Suprapubic skin (tissue), 4 donors: ENCODE results near the gene TRPM2. TPM values are rescaled to one million over a fixed set of nuclear protein-coding genes. Genes with fewer than 3 reads are reported as not detected.

Source experiments
- DNase-seq, 2 donors: peaks; one replicate each; pipeline ENCODE4 v3.0.0-alpha.2; 2019; ENCODE audit warnings: low spot score in 2 of 2
- H3K27ac ChIP-seq: fragments of 200-600 bp; sonication (generic); one replicate; pipeline ENCODE4 v1.5.1; 2019
- H3K27me3 ChIP-seq: fragments of 200-600 bp; sonication (generic); one replicate; pipeline ENCODE4 v1.5.1; 2019
- H3K36me3 ChIP-seq: fragments of 200-600 bp; sonication (generic); one replicate; pipeline ENCODE4 v1.5.1; 2019
- H3K4me1 ChIP-seq: fragments of 200-600 bp; sonication (generic); one replicate; pipeline ENCODE4 v1.5.1; 2019
- H3K4me3 ChIP-seq: fragments of 200-600 bp; sonication (generic); one replicate; pipeline ENCODE4 v1.5.1; 2019; ENCODE audit warnings: mild to moderate bottlenecking
- H3K9me3 ChIP-seq: fragments of 200-600 bp; sonication (generic); one replicate; pipeline ENCODE4 v1.5.1; 2019
- CTCF ChIP-seq, 2 donors: fragments of 200-600 bp in 1 of 2; fragments of 450-650 bp in 1 of 2; sonication (generic) in 1 of 2; IDR thresholded peaks; one replicate each; pipeline ENCODE4 v1.5.1; 2016 to 2019; ENCODE audit warnings: antibody characterized with exemption in 2 of 2, mild to moderate bottlenecking in 1 of 2, moderate library complexity in 1 of 2
- EP300 ChIP-seq: sonication (generic); formaldehyde crosslinking; IDR thresholded peaks from one replicate; pipeline ENCODE4 v1.6.1; 2017; ENCODE audit warnings: antibody characterized with exemption
- POLR2A ChIP-seq, 2 donors: fragments of 450-650 bp; IDR thresholded peaks; one replicate each; pipeline ENCODE4 v1.6.1; 2017; ENCODE audit warnings: antibody characterized with exemption in 2 of 2, mild to moderate bottlenecking in 2 of 2, moderate library complexity in 2 of 2
- POLR2AphosphoS5 ChIP-seq, 3 donors: sonication (generic); formaldehyde crosslinking; IDR thresholded peaks; one replicate each; pipeline ENCODE4 v1.6.1; 2017; ENCODE audit warnings: antibody characterized with exemption in 3 of 3
- WGBS: methylation state at CpG from one replicate; pipeline ENCODE4 v1.1.5; 2018; 5-methylcytosine and 5-hydroxymethylcytosine counted together
- total RNA-seq, 4 donors: library from RNA; depleted of rRNA; stranded (reverse); fragments of >200 nt; gene quantifications; one replicate each; pipeline ENCODE4 v1.1.0, GENCODE V29; 2016

Gene TRPM2
- total RNA-seq, 4 donors from 2014 or later: 2.5 to 4.2 (median 3.2) TPM

DNA sequence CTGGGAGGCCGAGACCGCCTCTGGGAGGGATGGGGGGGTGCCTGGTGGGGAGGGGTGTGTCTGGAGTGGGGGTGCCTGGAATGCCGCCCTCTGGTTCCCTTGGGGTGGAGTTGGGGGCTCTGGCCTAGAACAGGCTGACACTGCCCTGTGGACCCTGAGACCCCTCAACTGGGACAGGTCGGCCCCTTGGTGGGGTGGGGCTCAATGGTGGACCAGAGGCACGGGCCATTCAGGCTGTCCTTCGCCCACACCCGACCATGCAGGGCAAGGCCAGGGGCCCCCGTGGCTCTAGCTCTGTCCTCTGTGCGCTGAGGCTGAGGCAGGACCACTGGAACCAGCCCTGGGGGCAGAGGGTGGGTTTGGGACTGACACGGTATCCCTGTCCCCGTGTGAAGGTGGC, 38.9 kb upstream of the TRPM2 start:
- peaks cover 98% of the 10 kb centered on the region for H3K36me3 ChIP-seq
- H3K4me1 ChIP-seq: no peaks in the 10 kb centered on the region
- TF ChIP-seq CTCF (IDR thresholded peaks at IDR 0.05) (no peak), POLR2A (IDR thresholded peaks at IDR 0.05) (no peak), EP300 (no peak), POLR2AphosphoS5 (IDR thresholded peaks at IDR 0.05) (no peak)
- 88% methylated on average over 3 of the region's 11 CpGs for WGBS
- H3K4me3 ChIP-seq: no peak overlapping the region
- no peak for DNase-seq
- no peak overlapping the region for H3K27ac ChIP-seq
- H3K27me3 ChIP-seq: no peaks in the 10 kb centered on the region
- no peaks in the 10 kb centered on the region for H3K9me3 ChIP-seq

- no CpG with 5 or more reads among the region's 16 CpGs for WGBS
- Histone ChIP-seq H3K27ac (no peak overlapping the region), H3K9me3 (no peaks in the 10 kb centered on the region), H3K27me3 (no peaks in the 10 kb centered on the region), H3K4me3 (no peak overlapping the region), H3K4me1 (no peaks in the 10 kb centered on the region), H3K36me3 (peaks cover 98% of the 10 kb centered on the region)
- TF ChIP-seq POLR2AphosphoS5 (IDR thresholded peaks at IDR 0.05) (no peak), CTCF (IDR thresholded peaks at IDR 0.05) (no peak), EP300 (no peak), POLR2A (IDR thresholded peaks at IDR 0.05) (no peak)
- no peak for DNase-seq
Observed at GRCh38 chr21:44315691-44316203, 37.7 kb upstream of the TRPM2 start.

DNA sequence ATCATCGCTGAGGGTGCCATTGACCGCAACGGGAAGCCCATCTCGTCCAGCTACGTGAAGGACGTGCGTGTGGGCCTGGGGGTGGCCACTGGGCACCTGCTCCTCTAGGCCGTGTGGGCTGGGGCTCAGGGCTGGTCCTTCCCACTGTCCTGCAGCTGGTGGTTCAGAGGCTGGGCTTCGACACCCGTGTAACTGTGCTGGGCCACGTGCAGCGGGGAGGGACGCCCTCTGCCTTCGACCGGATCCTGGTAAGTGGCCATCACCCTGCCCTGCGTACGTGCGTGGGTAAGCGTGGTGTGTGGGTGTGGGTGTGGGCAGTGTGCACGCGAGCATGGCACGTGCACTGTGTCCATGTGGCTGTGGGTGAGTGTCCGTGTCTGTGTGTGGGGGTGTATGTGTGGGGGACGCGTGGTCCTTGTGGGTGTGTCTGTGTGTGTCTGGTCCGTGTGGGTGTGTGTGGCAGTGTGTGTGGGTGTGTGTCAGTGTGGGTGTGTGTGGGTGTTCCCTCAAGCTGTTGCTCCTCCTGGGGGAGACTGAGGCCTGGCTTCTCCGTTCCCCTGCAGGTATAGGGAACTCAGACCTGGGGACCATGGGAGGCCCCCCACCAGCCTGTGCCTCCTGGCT, 37.0 kb upstream of the TRPM2 start:
- H3K27ac ChIP-seq: no peak overlapping the region
- TF ChIP-seq EP300 (no peak), POLR2AphosphoS5 (IDR thresholded peaks at IDR 0.05) (no peak), POLR2A (IDR thresholded peaks at IDR 0.05) (no peak), CTCF (IDR thresholded peaks at IDR 0.05) (no peak)
- H3K4me1 ChIP-seq: no peaks in the 10 kb centered on the region
- H3K9me3 ChIP-seq: no peaks in the 10 kb centered on the region
- 93% methylated on average over 15 of the region's 27 CpGs for WGBS
- H3K36me3 ChIP-seq: peaks cover 98% of the 10 kb centered on the region
- no peak overlapping the region for H3K4me3 ChIP-seq
- no peak for DNase-seq
- no peaks in the 10 kb centered on the region for H3K27me3 ChIP-seq

GRCh38 chr21:44317241-44317782, 36.1 kb upstream of the TRPM2 start:
- H3K4me3 ChIP-seq: no peak overlapping the region
- H3K4me1 ChIP-seq: no peaks in the 10 kb centered on the region
- no peak for TF ChIP-seq POLR2A (IDR thresholded peaks at IDR 0.05)
- TF ChIP-seq POLR2AphosphoS5 (IDR thresholded peaks at IDR 0.05): no peak
- no peak for TF ChIP-seq CTCF (IDR thresholded peaks at IDR 0.05)
- no peak for TF ChIP-seq EP300
- DNase-seq: no peak
- H3K27ac ChIP-seq: no peak overlapping the region
- H3K27me3 ChIP-seq: no peaks in the 10 kb centered on the region
- H3K36me3 ChIP-seq: peaks cover 98% of the 10 kb centered on the region
- 83% methylated on average over 2 of the region's 19 CpGs for WGBS
- H3K9me3 ChIP-seq: no peaks in the 10 kb centered on the region

GRCh38 chr21:44317871-44318270, 35.5 kb upstream of the TRPM2 start:
- Histone ChIP-seq H3K36me3 (peaks cover 98% of the 10 kb centered on the region), H3K4me3 (no peak overlapping the region), H3K27ac (no peak overlapping the region), H3K4me1 (no peaks in the 10 kb centered on the region), H3K27me3 (no peaks in the 10 kb centered on the region), H3K9me3 (no peaks in the 10 kb centered on the region)
- TF ChIP-seq CTCF (IDR thresholded peaks at IDR 0.05): no peak
- DNase-seq: no peak
- WGBS: 96% methylated on average over 20 of the region's 22 CpGs
